NCI-H748 (cell line): ENCODE measurements around the gene LGMN.

Source experiments
- DNase-seq: peaks from one replicate; lab custom pipeline; 2025; ENCODE audit not compliant: unreplicated experiment; lab: John Stamatoyannopoulos, UW

The LGMN gene

DNA sequence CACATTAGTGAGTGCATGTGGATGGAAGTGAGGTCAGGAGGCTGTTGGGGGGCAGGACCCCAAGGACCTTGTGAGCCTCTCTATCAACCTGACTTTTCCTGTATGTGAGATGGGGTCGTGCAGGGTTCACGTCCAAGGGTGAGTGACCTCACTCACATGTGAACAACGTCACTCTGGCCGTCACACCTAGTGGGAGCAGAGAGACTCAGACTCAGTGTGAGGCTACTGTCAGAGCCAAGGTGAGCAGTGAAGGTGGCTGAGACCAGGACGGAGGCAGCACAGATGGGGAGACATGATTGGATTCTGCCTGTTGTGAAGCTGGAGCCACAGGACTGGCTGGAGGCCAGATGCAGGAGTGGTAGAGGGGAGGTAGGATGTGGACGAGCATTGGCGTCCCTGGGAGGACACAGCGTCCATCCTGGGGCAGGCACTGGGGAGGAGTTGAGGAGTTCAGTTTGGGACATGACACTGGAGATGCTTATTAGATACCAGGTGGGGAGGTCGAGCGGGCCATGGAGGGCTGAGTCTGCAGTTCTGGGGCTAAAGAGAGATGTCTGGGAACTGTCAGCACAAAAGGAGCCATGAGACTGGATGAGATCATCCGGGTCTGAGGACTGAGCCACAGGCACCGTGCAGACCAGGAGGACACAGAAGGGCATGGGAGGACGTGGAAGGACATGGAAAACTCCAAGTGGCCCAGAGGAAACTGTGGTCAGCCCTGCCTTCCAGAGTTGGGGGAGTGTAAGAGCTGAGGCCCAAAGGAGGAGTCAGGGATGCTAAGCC, 92.8 kb downstream of the LGMN start:
- no peak for DNase-seq

DNA sequence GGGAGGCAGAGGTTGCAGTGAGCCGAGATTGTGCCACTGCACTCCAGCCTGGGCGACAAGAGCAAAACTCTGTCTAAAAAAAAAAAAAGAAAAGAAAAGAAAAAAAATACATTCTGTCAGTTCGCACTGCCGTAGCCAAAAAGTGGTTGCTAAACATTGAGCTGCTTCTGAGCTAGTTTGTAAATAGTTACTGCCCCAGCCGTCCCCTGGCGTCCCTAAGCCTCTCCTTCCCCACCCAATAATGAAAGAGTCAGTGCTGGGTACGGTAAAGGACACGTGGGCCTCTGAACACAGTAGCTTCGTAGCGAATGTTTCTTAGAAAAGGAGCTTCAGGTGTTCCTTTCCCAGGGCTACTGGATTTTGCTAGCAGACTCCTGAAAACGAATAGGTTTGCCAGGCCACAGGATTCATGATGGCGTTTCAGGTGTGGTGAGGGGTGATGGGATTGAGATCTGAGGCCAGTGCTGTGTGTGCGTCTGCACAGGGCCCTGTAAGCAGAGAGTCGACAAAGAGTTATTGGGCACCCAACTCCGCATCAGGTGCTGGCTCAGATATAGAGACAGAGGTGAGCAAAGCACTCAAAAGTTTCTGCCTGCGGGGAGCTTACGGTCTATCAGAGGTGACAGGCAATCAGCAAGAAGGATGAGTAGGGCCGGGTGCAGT, 94.1 kb downstream of the LGMN start:
- DNase-seq, result no peak
